Activated naive CD8-positive, alpha-beta T cell treated with anti-CD3 and anti-CD28 coated beads, Interleukin-2, amount 50 U/mL, for 24 hours (primary cell): ENCODE results near the gene PNKD.

Source experiments
- ATAC-seq: fragments of 150-1000 bp; cut with Tn5 transposase; one replicate; pipeline ENCODE4 v1.10.0; 2021
- DNase-seq: peaks from one replicate; pipeline ENCODE4 v3.0.0; 2021
- H3K27ac Mint-ChIP-seq: one replicate; pipeline ENCODE4 v1.8.0; 2021; ENCODE audit warnings: mild to moderate bottlenecking, mixed read lengths
- H3K27me3 Mint-ChIP-seq: one replicate; pipeline ENCODE4 v1.8.0; 2021; ENCODE audit warnings: mixed read lengths
- H3K36me3 Mint-ChIP-seq: one replicate; pipeline ENCODE4 v1.8.0; 2021; ENCODE audit warnings: low read depth, mixed read lengths
- H3K4me1 Mint-ChIP-seq: one replicate; pipeline ENCODE4 v1.8.0; 2021; ENCODE audit warnings: mixed read lengths
- H3K4me3 Mint-ChIP-seq: one replicate; pipeline ENCODE4 v1.8.0; 2021; ENCODE audit warnings: mild to moderate bottlenecking, moderate library complexity, mixed read lengths
- H3K9me3 Mint-ChIP-seq: one replicate; pipeline ENCODE4 v1.8.0; 2021; ENCODE audit warnings: mixed read lengths

The PNKD gene

DNA sequence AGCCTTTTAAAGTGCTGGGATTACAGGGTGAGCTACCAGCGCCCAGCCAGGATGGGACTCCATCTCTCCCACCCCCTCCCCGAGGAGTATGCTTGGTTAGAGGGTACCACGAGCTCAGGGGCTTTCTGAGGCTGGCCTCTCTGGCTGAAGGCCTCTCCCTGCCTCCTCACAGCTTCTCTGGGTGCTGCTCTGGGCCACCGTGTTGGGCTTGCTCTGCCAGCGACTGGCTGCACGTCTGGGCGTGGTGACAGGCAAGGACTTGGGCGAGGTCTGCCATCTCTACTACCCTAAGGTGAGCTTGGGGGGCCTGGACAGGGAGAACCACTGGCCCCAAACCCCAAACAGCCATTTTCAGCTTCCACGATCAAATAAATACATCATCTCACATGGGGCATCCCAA is 114.7 kb downstream of the PNKD start:
- H3K36me3 Mint-ChIP-seq: no peaks in the 10 kb centered on the region
- H3K9me3 Mint-ChIP-seq: no peaks in the 10 kb centered on the region
- H3K4me1 Mint-ChIP-seq: peaks cover 5% of the 10 kb centered on the region
- peaks cover 2% of the 10 kb centered on the region for H3K27me3 Mint-ChIP-seq
- ATAC-seq (no peak), DNase-seq (no peak)
- no peak overlapping the region for H3K4me3 Mint-ChIP-seq
- H3K27ac Mint-ChIP-seq: no peak overlapping the region

DNA sequence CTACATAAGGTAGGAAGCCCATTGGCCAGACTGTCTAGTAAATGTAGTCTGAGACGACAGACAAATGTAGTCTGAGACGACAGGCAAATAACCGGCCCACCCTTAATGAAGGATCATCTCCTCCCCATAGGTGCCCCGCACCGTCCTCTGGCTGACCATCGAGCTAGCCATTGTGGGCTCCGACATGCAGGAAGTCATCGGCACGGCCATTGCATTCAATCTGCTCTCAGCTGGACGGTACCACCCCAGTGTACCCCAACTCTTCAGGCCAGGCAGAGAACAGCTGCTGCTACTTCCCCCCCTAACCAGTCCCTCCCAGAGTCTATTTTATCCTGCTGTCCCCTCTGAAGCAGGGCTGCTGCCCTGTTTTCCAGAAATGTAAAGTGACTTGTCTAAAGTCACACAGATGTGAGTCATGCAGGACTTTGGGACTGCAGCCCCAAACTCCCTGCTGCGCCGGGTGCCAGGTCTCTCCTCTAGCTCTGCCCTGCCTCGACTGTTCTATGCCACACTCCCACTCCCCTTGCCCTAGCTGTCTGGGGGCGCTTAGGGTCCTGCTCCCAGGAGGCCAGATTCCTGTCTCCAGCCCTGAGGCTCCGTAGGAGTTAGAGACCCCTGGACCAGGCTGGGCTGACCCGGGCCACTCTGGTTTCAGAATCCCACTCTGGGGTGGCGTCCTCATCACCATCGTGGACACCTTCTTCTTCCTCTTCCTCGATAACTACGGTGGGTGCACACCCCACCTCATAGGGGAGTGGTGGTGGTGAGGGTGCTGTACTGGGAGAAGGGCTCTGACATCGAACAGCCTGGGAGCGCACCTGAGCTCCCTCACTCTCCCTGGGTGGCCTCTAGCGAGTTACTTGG is 116.4 kb downstream of the PNKD start:
- no peak overlapping the region for H3K27ac Mint-ChIP-seq
- H3K4me3 Mint-ChIP-seq: no peak overlapping the region
- DNase-seq (no peak), ATAC-seq (no peak)
- peaks cover 5% of the 10 kb centered on the region for H3K4me1 Mint-ChIP-seq
- H3K9me3 Mint-ChIP-seq: no peaks in the 10 kb centered on the region
- peaks cover 2% of the 10 kb centered on the region for H3K27me3 Mint-ChIP-seq
- H3K36me3 Mint-ChIP-seq: no peaks in the 10 kb centered on the region

DNA sequence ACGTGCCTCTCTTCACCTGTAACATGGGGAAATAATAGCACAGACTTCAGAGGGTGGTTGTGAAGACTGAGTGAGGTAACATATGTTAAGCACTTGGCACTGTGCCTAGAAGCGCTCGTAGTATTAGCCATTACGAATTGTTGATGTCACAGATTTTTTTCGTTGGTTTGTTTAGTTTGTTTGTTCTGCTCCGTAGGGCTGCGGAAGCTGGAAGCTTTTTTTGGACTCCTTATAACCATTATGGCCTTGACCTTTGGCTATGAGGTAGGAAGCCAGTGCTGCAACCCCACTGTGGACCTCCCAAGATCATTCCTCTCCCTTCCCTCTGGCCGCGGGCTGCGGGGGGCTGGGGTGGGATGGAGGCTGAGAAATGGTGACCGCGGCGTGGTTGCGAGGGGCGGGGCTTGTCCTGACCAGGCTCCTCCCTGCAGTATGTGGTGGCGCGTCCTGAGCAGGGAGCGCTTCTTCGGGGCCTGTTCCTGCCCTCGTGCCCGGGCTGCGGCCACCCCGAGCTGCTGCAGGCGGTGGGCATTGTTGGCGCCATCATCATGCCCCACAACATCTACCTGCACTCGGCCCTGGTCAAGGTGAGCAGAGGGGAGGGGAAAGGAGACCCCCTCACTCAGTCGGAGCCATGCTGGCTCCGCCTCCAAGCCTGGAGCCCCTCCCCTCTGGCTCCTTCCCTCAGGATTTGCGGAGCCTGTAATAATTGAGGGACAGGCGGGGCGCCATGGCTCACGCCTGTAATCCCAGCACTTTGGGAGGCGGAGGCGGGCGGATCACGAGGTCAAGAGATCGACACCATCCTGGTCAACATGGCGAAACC is 117.3 kb downstream of the PNKD start:
- no peak overlapping the region for H3K27ac Mint-ChIP-seq
- peak; percentile 32 for DNase-seq
- ATAC-seq: peak; percentile 19
- peaks cover 2% of the 10 kb centered on the region for H3K27me3 Mint-ChIP-seq
- H3K4me3 Mint-ChIP-seq: peak overlapping the region; percentile 13
- no peaks in the 10 kb centered on the region for H3K36me3 Mint-ChIP-seq
- peaks cover 5% of the 10 kb centered on the region for H3K4me1 Mint-ChIP-seq
- H3K9me3 Mint-ChIP-seq: no peaks in the 10 kb centered on the region

DNA sequence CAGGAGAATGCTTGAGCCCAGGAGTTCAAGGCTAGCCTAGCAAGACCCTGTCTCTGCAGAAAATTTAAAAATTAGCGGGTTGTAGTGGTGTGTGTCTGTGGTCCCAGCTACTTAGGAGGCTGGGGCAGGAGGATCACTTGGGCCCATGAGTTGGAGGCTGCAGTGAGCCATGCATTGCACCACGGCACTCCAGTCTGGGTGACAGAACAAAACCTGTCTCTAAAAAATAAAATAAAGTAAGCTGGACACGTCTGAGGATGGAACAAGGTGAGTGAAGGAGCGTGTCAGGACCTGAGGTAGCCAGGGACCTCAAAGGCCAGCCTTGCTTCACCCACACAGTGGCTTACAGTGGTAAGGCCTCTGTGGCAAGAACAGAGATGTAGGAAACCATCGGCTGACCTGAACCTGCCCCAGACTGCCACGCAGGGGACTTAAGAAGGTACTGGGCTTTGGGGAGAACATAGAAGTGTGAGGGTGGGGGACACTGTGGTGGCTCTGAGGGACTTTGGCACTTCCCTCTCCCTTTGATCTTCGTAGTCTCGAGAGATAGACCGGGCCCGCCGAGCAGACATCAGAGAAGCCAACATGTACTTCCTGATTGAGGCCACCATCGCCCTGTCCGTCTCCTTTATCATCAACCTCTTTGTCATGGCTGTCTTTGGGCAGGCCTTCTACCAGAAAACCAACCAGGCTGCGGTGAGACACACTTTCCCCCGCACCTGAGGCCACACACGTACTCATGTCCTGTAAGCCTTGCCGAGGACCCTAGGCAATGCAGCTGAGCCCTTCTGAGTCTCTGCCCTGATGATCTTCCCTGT is 119.2 kb downstream of the PNKD start:
- ATAC-seq: no peak
- DNase-seq: no peak
- Mint-ChIP-seq H3K27me3 (peaks cover 2% of the 10 kb centered on the region), H3K27ac (no peak overlapping the region), H3K9me3 (no peaks in the 10 kb centered on the region), H3K36me3 (no peaks in the 10 kb centered on the region), H3K4me3 (no peak overlapping the region), H3K4me1 (peaks cover 15% of the 10 kb centered on the region)

DNA sequence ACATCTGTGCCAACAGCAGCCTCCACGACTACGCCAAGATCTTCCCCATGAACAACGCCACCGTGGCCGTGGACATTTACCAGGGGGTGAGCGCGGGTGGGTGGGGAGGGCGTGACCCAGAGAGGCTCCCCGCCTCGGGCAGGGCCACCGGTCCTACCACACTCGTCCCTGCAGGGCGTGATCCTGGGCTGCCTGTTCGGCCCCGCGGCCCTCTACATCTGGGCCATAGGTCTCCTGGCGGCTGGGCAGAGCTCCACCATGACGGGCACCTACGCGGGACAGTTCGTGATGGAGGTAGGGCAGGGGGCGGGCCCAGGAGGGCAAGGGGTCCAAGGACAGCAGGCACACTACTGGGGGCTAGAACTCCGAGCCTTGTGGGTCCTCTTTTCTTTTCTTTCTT is 120.9 kb downstream of the PNKD start:
- Mint-ChIP-seq H3K36me3 (no peaks in the 10 kb centered on the region), H3K27me3 (peaks cover 2% of the 10 kb centered on the region), H3K9me3 (no peaks in the 10 kb centered on the region), H3K4me1 (peaks cover 25% of the 10 kb centered on the region), H3K27ac (no peak overlapping the region), H3K4me3 (no peak overlapping the region)
- ATAC-seq (no peak), DNase-seq (no peak)

DNA sequence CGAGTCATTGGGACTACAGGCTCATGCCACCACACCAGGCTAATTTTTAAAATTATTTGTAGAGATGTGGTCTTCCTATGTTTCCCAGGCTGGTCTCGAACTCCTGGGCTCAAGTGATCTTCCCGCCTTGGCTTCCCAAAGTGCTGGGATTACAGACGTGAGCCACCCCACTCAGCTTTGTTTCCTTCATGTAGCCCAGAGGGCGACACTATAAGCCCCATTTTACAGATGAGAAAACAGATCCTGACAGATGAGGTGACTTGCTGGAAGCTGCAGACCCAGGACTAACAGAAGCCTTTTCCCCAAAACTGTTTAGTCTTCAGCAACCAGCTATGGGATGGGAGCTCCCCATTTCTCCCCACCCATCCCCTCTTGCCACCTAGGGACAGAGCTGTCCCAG is 122.1 kb downstream of the PNKD start:
- no peaks in the 10 kb centered on the region for H3K27me3 Mint-ChIP-seq
- no peaks in the 10 kb centered on the region for H3K36me3 Mint-ChIP-seq
- H3K9me3 Mint-ChIP-seq: no peaks in the 10 kb centered on the region
- H3K4me3 Mint-ChIP-seq: no peak overlapping the region
- ATAC-seq (no peak), DNase-seq (no peak)
- H3K27ac Mint-ChIP-seq: no peak overlapping the region
- peaks cover 34% of the 10 kb centered on the region for H3K4me1 Mint-ChIP-seq

DNA sequence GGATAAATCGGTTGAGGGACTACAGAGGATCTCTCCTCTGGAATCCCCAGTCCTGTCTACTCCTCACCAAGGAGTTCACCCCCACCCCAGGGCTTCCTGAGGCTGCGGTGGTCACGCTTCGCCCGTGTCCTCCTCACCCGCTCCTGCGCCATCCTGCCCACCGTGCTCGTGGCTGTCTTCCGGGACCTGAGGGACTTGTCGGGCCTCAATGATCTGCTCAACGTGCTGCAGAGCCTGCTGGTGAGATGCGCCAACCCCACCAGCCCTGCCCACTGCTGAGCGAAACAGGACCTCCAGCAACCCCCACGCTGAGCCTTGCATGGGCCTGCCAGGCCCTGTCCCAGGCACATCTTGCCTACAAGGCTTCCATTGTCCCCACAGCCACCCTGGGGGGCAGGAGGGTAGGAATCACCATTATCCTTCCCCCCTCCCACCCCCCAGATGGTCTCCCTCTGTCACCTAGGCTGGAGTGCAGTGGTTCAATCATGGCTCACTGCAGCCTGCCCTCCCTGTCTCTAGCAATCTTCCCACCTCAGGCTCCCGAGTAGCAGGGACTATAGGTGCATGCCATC is 122.7 kb downstream of the PNKD start:
- Mint-ChIP-seq H3K36me3 (no peaks in the 10 kb centered on the region), H3K9me3 (no peaks in the 10 kb centered on the region), H3K27me3 (no peaks in the 10 kb centered on the region), H3K27ac (no peak overlapping the region), H3K4me3 (no peak overlapping the region), H3K4me1 (peaks cover 38% of the 10 kb centered on the region)
- no peak for DNase-seq
- no peak for ATAC-seq

DNA sequence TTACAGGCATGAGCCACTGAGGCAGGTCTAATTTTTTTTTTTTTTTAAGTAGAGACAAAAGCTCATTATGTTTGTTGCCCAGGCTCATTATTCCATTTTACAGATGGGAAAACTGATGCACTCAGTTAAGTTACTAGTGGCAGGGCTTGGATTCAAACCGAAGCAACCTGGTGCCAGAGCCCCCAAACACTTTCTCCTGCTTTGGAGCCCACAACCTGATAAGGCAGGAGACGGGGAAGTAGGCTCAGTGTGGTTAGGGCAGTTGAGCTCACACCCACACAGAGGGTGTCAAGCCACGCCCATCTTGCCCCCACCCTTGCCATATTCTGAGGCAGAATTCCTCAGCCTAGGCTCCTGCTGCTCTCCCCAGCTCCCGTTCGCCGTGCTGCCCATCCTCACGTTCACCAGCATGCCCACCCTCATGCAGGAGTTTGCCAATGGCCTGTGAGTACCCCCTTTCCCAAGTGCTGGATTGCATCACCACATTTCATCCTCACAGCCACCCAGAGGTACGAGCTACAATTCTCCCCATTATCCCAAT is 123.5 kb downstream of the PNKD start:
- H3K4me3 Mint-ChIP-seq: no peak overlapping the region
- no peaks in the 10 kb centered on the region for H3K9me3 Mint-ChIP-seq
- no peaks in the 10 kb centered on the region for H3K36me3 Mint-ChIP-seq
- ATAC-seq (no peak), DNase-seq (no peak)
- H3K27me3 Mint-ChIP-seq: no peaks in the 10 kb centered on the region
- H3K27ac Mint-ChIP-seq: no peak overlapping the region
- peaks cover 41% of the 10 kb centered on the region for H3K4me1 Mint-ChIP-seq

DNA sequence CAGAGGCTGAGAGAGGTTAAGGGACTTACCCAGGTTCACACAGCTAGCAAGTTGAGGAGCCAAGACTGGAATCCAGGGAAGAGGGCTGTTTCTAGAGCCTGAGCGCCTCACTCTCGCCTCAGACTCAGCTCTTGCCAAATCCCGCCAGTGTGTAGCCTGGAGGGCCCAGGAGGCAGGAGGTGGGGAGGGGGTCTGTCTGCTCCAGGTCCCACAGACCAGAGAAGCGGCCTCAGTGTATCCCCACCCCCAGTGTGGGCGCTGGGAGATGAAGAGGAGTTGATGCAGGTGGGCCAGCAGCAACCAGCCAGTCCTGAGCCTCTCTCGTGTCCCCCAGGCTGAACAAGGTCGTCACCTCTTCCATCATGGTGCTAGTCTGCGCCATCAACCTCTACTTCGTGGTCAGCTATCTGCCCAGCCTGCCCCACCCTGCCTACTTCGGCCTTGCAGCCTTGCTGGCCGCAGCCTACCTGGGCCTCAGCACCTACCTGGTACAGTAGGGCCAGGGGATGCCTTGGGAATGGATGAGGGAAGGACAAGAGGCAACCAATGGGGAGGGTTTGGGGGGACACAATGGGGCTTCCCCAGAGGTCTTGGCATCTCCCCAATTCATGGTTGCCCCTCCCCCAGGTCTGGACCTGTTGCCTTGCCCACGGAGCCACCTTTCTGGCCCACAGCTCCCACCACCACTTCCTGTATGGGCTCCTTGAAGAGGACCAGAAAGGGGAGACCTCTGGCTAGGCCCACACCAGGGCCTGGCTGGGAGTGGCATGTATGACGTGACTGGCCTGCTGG is 124.2 kb downstream of the PNKD start:
- no peaks in the 10 kb centered on the region for H3K36me3 Mint-ChIP-seq
- DNase-seq (no peak), ATAC-seq (no peak)
- H3K4me3 Mint-ChIP-seq: no peak overlapping the region
- H3K27ac Mint-ChIP-seq: no peak overlapping the region
- peaks cover 41% of the 10 kb centered on the region for H3K4me1 Mint-ChIP-seq
- no peaks in the 10 kb centered on the region for H3K9me3 Mint-ChIP-seq
- H3K27me3 Mint-ChIP-seq: no peaks in the 10 kb centered on the region

DNA sequence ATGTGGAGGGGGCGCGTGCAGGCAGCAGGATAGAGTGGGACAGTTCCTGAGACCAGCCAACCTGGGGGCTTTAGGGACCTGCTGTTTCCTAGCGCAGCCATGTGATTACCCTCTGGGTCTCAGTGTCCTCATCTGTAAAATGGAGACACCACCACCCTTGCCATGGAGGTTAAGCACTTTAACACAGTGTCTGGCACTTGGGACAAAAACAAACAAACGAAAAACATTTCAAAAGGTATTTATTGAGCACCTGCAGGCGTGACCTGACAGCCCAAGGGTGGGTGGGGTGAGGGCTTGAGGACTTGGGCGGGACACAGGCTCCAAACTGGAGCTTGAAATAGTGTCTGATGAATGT is 124.7 kb downstream of the PNKD start:
- Mint-ChIP-seq H3K4me3 (no peak overlapping the region), H3K4me1 (peaks cover 41% of the 10 kb centered on the region), H3K36me3 (no peaks in the 10 kb centered on the region), H3K27ac (no peak overlapping the region), H3K27me3 (no peaks in the 10 kb centered on the region), H3K9me3 (no peaks in the 10 kb centered on the region)
- ATAC-seq: no peak
- DNase-seq: no peak

DNA sequence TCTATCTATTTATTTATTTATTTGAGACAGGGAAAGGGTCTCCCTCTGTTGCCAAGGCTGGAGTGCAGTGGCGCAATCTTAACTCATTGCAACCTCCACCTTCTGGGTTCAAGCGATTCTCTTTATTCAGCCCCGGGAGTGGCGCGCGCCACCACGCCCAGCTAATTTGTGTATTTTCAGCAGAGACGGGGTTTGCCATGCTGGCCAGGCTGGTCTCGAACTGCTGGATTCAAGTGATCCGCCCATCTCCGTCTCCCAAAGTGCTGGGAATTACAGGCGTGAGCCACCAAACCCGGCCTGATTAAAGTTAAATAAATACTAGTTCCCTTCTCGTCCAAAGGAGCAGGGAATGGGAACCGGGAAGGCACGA is 125.1 kb downstream of the PNKD start:
- no peaks in the 10 kb centered on the region for H3K27me3 Mint-ChIP-seq
- no peaks in the 10 kb centered on the region for H3K9me3 Mint-ChIP-seq
- H3K4me1 Mint-ChIP-seq: peaks cover 41% of the 10 kb centered on the region
- no peak for DNase-seq
- no peaks in the 10 kb centered on the region for H3K36me3 Mint-ChIP-seq
- H3K4me3 Mint-ChIP-seq: peak overlapping the region; percentile 85
- peak overlapping the region; percentile 81 for H3K27ac Mint-ChIP-seq
- no peak for ATAC-seq

DNA sequence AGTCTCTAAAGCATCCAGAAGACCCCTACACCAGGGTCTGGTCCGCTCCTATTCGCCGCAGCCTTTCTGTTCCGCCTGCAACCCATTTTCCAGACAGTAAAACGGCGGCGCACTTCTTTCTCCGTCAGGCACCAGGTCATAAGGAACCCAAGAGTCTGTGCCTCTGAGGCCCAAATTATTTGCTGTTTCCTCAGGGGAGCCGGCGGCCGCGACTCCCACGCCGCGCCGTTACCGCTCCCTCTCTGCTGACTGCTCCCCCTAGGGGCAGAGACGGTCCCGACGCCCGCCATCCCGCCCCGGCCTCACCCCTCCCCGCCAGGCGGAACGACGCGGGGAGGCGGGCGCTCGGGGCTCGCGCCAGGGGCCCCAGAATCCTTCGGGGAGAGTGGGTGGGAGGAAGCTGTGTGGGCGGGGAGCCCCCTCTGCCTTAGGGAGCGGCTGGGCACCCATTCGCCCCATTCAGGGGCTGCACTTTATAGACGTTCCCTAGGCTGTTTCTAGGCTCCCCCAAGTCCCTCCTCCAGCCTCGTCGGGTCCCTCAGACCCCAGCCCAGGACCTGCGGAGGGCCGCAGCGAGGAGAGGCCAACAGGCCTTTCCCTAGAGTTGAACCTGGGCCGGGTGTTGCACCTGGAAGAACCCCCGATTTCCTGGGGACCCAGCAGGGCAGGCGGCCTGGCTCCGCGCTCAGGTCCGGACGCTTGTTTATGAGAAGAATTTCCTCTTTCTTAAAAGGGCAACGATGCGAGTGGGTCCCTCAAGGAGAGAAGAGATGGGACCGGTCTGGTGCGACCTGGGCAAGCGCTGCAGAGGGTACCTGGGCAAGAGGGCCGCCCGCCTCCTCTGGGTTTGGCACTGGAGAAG is 125.7 kb downstream of the PNKD start:
- H3K4me1 Mint-ChIP-seq: peaks cover 41% of the 10 kb centered on the region

More for the DNA sequence above, 125.7 kb downstream of the PNKD start:
- ATAC-seq: peak; percentile 53
- Mint-ChIP-seq H3K4me3 (peak overlapping the region; percentile 85), H3K27ac (peak overlapping the region; percentile 81), H3K9me3 (no peaks in the 10 kb centered on the region), H3K36me3 (no peaks in the 10 kb centered on the region), H3K27me3 (no peaks in the 10 kb centered on the region)
- DNase-seq: peak; percentile 96
